GM21447 (cell line): ENCODE data around the gene CLEC4F.
"Not testable (repeated sequence)": the region's sequence is repeated elsewhere in the genome, so short reads cannot be mapped to it uniquely, and the experiment has no call there.

Source experiments
- ATAC-seq: cut with Tn5 transposase; IDR thresholded peaks from one replicate; pipeline ENCODE4 v1.9.1; 2021; ENCODE audit not compliant: unreplicated experiment

CLEC4F gene

GRCh38 chr2:70827388-70827787 is 7.0 kb upstream of the CLEC4F start:
- ATAC-seq: no peak

DNA sequence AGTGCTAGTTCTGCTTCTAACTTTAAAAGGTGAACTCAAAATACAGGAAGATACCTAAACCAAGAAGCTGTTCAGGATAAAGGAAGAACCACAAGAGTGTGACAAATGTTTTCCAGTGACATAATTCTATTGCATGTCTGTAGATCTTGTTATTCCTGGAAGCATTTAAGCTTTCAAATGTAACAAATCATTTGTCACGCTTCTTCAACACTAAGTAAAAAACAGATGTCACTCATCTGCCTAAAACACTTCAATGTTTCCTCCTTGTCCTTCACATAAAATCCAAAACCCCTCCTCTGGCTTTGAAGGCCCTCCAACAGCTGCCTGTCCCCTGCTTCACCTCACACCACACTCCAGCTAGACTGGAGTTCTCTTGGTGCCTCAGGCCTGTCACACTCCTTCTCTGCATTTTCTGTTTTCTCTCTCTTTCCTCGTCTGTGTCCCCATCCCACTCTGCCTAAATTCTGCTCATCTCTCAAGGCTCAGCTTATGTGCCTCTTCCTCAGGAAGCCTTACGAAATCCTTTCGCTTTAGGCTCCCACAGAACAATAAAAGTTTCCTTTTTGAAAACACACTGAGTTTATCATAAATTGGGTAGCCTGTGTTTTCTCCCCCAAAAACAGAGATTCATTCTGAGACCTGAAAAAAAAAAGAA is 6.4 kb upstream of the CLEC4F start:
- ATAC-seq: no peak

- no peak for ATAC-seq
Observed at GRCh38 chr2:70823249-70823648, 2.9 kb upstream of the CLEC4F start.

DNA sequence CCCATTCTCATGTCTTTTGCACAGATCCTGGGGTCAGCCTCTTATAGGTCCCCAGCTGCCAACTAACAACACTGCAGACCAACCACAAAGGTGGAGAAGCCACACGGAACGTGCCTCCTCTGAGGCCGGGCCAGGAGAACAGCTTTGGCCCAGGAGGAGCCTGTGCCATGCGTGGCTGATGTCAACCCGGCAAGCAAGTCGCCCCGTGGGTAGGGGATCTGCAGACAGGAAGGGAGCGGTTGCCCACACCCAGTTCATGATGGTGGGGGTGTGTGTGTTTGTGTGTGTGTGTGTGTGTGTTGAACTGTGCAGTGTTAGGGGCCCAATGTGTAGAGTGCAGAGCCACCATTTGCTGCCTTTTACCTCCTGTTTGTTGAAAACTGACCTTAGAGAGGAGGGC is 2.4 kb upstream of the CLEC4F start:
- ATAC-seq: no peak

DNA sequence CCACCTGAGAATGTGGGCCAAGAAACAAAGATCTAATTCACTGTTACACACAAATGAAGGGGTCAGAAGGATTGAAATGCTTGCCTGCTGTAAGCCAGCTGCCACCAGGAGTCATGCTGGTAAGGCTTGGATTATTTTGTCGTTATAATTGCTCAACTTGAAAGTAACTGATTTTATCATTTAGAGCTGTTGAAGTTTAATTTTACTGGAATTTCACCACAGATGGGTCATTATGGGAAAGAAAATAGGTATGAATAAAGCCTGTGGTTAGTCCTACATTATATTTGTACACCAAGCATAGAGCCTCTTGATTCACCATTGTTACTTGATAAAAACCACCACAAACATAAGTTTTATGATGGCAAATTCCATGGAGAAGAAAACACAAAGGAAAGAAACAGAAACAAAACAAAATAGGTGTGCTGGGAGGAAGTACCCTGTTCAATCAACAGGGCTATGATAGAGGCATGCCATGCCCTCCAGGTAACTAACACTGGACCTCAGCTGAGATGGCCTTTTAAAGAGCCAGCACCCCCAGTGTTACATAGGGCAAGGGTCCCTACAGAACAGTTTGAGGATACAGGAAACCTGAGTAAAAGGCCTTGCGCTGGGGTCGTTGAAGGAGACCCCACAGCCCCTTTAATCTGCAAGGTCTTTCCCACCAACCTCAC is 3.0 kb downstream of the CLEC4F start:
- ATAC-seq: no peak

- no peak for ATAC-seq
Observed at GRCh38 chr2:70816726-70817125, 3.7 kb downstream of the CLEC4F start.

GRCh38 chr2:70808983-70809958 is 11.1 kb downstream of the CLEC4F start:
- no peak for ATAC-seq

DNA sequence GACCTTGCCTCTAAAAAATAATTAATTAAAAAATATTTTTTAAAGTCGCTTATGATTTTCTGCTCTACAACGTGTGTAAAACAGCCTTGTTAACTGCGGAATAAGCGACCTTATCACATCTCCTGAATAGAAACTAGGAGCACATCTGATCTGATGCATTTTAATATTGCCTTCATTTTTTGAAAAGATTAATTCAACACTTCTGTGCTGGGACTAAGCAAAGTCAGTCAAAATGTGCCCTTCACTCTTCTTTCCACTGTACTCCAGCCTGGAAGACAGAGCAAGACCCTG is 12.6 kb downstream of the CLEC4F start:
- ATAC-seq: no peak

GRCh38 chr2:70807102-70807827 is 13.1 kb downstream of the CLEC4F start:
- ATAC-seq: no peak

- no peak for ATAC-seq
Observed at GRCh38 chr2:70806620-70807019, 13.8 kb downstream of the CLEC4F start.

- no peak for ATAC-seq
Observed at GRCh38 chr2:70806013-70806412, 14.4 kb downstream of the CLEC4F start.

DNA sequence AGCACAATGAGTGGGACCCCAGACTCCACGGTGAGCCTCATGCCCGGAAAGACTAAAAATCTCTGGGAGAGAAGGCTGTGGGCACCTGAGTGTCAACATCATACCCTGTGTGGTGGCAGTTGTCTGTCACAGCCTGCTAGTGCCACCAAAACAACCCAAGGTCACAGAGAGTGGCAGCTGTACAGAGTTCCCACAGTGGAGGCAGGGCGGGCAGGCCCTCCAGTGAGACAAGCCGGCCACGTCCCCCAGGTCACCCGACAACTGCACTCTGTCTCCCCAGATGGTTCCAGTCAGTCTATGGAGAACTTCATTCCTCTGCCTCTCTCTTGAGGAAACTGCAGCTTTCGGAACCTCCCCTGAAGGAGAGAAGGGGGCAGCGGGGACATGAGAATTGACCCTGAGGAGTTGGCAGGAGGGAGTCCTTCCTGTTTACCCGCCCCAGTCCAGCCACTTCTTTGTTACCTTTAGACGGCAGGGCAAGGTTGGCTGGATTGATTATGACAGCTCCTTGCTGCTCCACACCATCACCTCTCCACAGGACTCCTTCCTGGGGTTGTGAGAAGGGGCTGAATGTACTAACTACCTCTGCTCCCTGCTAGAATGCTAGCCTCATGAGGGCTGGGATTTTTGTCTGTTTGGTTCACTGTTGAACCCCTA is 18.7 kb downstream of the CLEC4F start:
- ATAC-seq: no peak

GRCh38 chr2:70799706-70800105 is 20.7 kb downstream of the CLEC4F start:
- no peak for ATAC-seq

- ATAC-seq: not testable (repeated sequence)
Observed at GRCh38 chr2:70797996-70798395, 22.4 kb downstream of the CLEC4F start.

- ATAC-seq: no peak
Observed at GRCh38 chr2:70797506-70797905, 22.9 kb downstream of the CLEC4F start.

- no peak for ATAC-seq
Observed at GRCh38 chr2:70796262-70796661, 24.1 kb downstream of the CLEC4F start.

DNA sequence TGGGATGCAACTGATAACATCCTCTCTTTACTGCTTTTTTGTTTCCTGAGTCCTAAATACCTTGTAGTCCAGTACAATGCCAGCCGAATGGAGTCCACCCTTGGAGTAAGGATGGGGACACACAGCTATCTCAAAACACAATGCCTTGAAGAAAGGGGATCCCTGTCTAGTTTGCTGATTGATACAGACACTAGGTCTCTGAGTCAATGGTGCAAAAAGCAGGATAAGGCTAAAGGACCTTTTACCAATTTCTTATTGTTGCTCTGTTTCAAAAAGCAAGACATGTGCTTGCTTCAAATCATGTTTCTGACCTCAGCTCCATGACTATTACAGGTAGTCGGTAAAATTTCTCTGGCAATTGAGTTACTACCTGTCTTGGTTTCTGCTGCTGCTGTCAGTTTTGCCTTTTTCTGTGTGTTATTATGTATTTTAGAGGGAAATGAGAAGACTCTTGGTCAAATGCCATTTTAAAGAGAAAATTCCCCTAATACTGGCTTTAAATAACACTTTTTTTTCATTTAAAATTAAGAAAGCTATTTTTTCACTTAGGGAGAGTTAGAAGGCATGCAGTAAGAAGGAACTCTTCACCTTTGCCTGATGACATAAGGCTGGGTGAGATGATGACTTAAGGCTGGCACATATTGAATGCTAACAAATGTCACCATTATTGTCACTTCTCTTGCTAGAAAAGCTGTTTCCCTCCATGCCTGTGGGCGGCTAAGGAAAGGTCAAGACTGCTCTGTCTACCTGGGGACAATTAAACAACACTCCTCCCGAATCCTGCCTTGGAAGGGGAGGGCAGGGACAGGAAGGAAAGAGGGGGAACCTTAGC is 25.0 kb downstream of the CLEC4F start:
- ATAC-seq: no peak

DNA sequence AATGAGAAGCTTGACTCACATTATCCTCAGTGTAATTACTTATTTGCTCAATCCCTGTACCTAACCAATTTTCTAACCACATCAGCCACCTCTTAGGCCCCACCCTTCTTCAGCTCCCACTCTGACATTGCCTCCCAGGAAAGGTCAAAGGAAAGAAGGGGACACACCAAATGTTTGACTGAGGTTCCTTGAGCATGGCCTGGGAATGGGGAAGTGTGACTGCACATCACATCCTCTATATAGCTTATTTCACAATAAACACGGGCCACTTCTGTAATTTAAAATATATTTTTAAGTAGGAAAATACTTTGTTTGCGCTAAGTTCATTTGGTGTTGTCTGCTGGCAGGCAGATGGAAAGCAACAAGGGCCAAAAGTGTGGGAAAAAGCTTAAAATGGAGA is 26.9 kb downstream of the CLEC4F start:
- no peak for ATAC-seq

- no peak for ATAC-seq
Observed at GRCh38 chr2:70790136-70790828, 30.1 kb downstream of the CLEC4F start, which contains the start of gene FIGLA. FIGLA (minus strand) TSS chr2:70790643; CDS start chr2:70790638, 5 bp downstream.
